HG03196 (cell line): ENCODE data around the gene ARHGAP24.
"Not testable (repeated sequence)": the region's sequence is repeated elsewhere in the genome, so short reads cannot be mapped to it uniquely, and the experiment has no call there.

ENCODE experiments used
- ATAC-seq: cut with Tn5 transposase; IDR thresholded peaks from one replicate; pipeline ENCODE4 v1.9.1; 2021; ENCODE audit not compliant: unreplicated experiment

Gene ARHGAP24

GRCh38 chr4:85901500-85901899, 426.6 kb downstream of the ARHGAP24 start:
- ATAC-seq: no peak

GRCh38 chr4:85902647-85903046, 427.7 kb downstream of the ARHGAP24 start:
- not testable (repeated sequence) for ATAC-seq

GRCh38 chr4:85905761-85906160, 430.8 kb downstream of the ARHGAP24 start:
- ATAC-seq: no peak

GRCh38 chr4:85907001-85907400, 432.1 kb downstream of the ARHGAP24 start:
- no peak for ATAC-seq

GRCh38 chr4:85909851-85910250, 434.9 kb downstream of the ARHGAP24 start:
- no peak for ATAC-seq

GRCh38 chr4:85910985-85911384, 436.0 kb downstream of the ARHGAP24 start:
- no peak for ATAC-seq

GRCh38 chr4:85913931-85914694, 439.2 kb downstream of the ARHGAP24 start:
- ATAC-seq: no peak

- not testable (repeated sequence) for ATAC-seq
These were observed 440.6 kb downstream of the ARHGAP24 start for GRCh38 chr4:85915570-85915969.

GRCh38 chr4:85919200-85919887, 444.4 kb downstream of the ARHGAP24 start:
- ATAC-seq: no peak

GRCh38 chr4:85925071-85925470, 450.1 kb downstream of the ARHGAP24 start:
- no peak for ATAC-seq

GRCh38 chr4:85928775-85929591, 454.0 kb downstream of the ARHGAP24 start:
- peak; percentile 56 for ATAC-seq

GRCh38 chr4:85929961-85930665, 455.2 kb downstream of the ARHGAP24 start:
- no peak for ATAC-seq

- ATAC-seq: no peak
These were observed 457.7 kb downstream of the ARHGAP24 start for GRCh38 chr4:85932500-85933290.

- no peak for ATAC-seq
These were observed 458.3 kb downstream of the ARHGAP24 start for GRCh38 chr4:85933291-85933640.

- no peak for ATAC-seq
These were observed 462.6 kb downstream of the ARHGAP24 start for GRCh38 chr4:85937507-85937906.

- no peak for ATAC-seq
These were observed 463.1 kb downstream of the ARHGAP24 start for GRCh38 chr4:85938062-85938461.

GRCh38 chr4:85938902-85939301, 464.0 kb downstream of the ARHGAP24 start:
- ATAC-seq: no peak

- ATAC-seq: no peak
These were observed 464.6 kb downstream of the ARHGAP24 start for GRCh38 chr4:85939595-85939994.

- ATAC-seq: no peak
These were observed 465.2 kb downstream of the ARHGAP24 start for GRCh38 chr4:85940151-85940550.

- ATAC-seq: no peak
These were observed 467.2 kb downstream of the ARHGAP24 start for GRCh38 chr4:85942107-85942506.
